Activated CD4-positive, alpha-beta memory T cell treated with anti-CD3 and anti-CD28 coated beads for 36 hours (primary cell): ENCODE results near the gene ARHGAP26. TPM values are rescaled to one million over a fixed set of nuclear protein-coding genes. Genes with fewer than 3 reads are reported as not detected.
"Not testable (repeated sequence)": the region's sequence is repeated elsewhere in the genome, so short reads cannot be mapped to it uniquely, and the experiment has no call there.

Experiments
- CTCF ChIA-PET: fragments of 350-600 bp; sonication (Branson Sonifier 250); formaldehyde crosslinking; loops from one replicate; lab custom pipeline; 2021; ENCODE audit warnings: antibody characterized with exemption, inconsistent platforms; lab: Charles Lee
- POLR2A ChIA-PET: fragments of 350-600 bp; sonication (Branson Sonifier 250); formaldehyde crosslinking; loops from one replicate; lab custom pipeline; 2021; ENCODE audit warnings: antibody characterized with exemption; lab: Charles Lee
- DNase-seq: peaks from one replicate; pipeline ENCODE4 v3.0.0-alpha.2; 2020
- H3K27ac Mint-ChIP-seq: one replicate; pipeline ENCODE4 v1.8.0; 2021; ENCODE audit warnings: mixed read lengths
- H3K27me3 Mint-ChIP-seq: one replicate; pipeline ENCODE4 v1.8.0; 2021; ENCODE audit warnings: mixed read lengths
- H3K36me3 Mint-ChIP-seq: one replicate; pipeline ENCODE4 v1.8.0; 2021; ENCODE audit warnings: mixed read lengths
- H3K4me1 Mint-ChIP-seq: one replicate; pipeline ENCODE4 v1.8.0; 2021; ENCODE audit warnings: low read depth, mixed read lengths
- H3K4me3 Mint-ChIP-seq: one replicate; pipeline ENCODE4 v1.8.0; 2021; ENCODE audit warnings: mild to moderate bottlenecking, mixed read lengths
- H3K9me3 Mint-ChIP-seq: one replicate; pipeline ENCODE4 v1.8.0; 2021; ENCODE audit warnings: mixed read lengths
- intact Hi-C: fragments of 100-400 bp; cut with micrococcal nuclease; formaldehyde crosslinking; loops from one replicate; pipeline ENCODE4 v1.15.1; 2023
- total RNA-seq, 2 experiments: library from RNA; stranded (reverse); gene quantifications; one replicate each; pipeline ENCODE4 v1.2.3, GENCODE V29; 2021

The ARHGAP26 gene
- total RNA-seq, 2 experiments from 2014 or later = 16.4 to 16.9 TPM

DNA sequence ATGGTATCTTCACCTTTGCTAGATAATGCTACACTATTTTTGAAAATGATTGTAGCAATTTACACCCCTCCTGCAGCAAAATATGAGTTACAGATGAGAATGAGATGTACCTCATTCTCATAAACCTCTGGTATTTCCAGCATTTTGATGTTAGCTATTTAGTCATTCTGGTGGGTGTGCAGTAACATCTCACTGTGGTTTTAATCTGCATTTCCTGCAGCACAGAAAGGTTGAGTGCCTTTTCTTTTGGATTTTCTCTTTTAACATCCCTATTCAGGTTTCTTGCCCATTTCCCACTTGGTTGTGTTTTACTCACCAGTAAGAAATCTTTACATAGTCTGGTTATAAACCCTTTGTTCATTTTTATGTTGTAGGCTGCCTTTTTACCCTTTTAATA, 427.1 kb downstream of the ARHGAP26 start:
- Mint-ChIP-seq H3K27me3 (no peaks in the 10 kb centered on the region), H3K27ac (peak overlapping the region; percentile 28), H3K4me3 (peak overlapping the region; percentile 14), H3K9me3 (peaks cover 11% of the 10 kb centered on the region), H3K4me1 (peaks cover 17% of the 10 kb centered on the region), H3K36me3 (peaks cover 3% of the 10 kb centered on the region)
- intact Hi-C loops = loop anchor here (1.0 kb wide), 4 partner anchors 9 to 16 kb away; no protein-coding TSS in a partner anchor
- POLR2A ChIA-PET = interaction anchor here (0.7 kb wide), 1 partner anchor 974 kb away, joined by 3 read pairs; the partner anchor contains the start of gene KCTD16
- CTCF ChIA-PET = interaction anchor here (0.6 to 2.0 kb wide), 3 partner anchors 10 to 987 kb away, joined by 3 to 6 read pairs (median 4); no protein-coding TSS in a partner anchor
- no peak for DNase-seq

DNA sequence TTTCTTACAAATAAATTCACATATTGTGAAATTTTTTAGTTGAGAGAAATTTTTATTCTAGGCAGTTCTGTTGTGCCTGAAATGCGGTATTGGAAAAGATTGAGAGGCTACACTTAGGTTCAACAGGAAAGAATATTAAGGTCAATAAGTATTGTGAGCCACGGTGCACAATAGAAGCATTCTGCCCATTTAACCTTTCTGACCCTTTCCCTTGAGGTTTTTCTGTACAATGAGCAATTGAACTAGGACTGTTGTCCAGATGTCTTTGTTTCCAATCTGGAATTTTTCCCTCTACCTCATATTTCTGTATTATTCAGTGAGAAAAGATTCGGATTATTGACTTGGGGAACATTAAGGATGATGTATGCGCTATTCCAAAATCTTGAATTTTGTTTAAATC, 428.2 kb downstream of the ARHGAP26 start:
- CTCF ChIA-PET = no interaction called here
- DNase-seq = no peak
- peaks cover 5% of the 10 kb centered on the region for H3K36me3 Mint-ChIP-seq
- no peak overlapping the region for H3K27ac Mint-ChIP-seq
- peaks cover 20% of the 10 kb centered on the region for H3K9me3 Mint-ChIP-seq
- no peaks in the 10 kb centered on the region for H3K27me3 Mint-ChIP-seq
- POLR2A ChIA-PET = no interaction called here
- no peak overlapping the region for H3K4me3 Mint-ChIP-seq
- intact Hi-C loops = no loop called here
- H3K4me1 Mint-ChIP-seq = peaks cover 17% of the 10 kb centered on the region

DNA sequence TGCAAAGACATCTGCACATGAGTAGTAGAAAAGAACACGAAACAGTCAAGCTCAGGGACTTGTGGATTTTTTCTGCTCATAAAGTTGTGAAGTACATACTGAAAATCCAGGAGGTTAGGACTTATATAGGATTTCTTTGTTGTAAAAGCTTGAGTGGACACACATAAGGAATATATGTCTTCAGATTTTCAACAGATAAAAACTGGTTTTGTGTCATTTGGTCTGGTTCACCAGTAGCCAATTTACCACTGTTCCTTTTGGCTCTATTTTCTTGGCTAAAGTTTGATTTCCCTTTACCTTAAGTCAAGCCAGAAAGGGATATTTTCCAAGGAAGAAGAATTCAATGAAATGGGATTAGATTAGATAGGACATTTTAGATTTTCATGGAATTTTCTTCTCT, 429.0 kb downstream of the ARHGAP26 start:
- Mint-ChIP-seq H3K36me3 (peaks cover 5% of the 10 kb centered on the region), H3K27me3 (no peaks in the 10 kb centered on the region), H3K27ac (no peak overlapping the region), H3K9me3 (peaks cover 20% of the 10 kb centered on the region), H3K4me1 (peaks cover 17% of the 10 kb centered on the region), H3K4me3 (no peak overlapping the region)
- POLR2A ChIA-PET = no interaction called here
- CTCF ChIA-PET = no interaction called here
- intact Hi-C loops = no loop called here
- no peak for DNase-seq

DNA sequence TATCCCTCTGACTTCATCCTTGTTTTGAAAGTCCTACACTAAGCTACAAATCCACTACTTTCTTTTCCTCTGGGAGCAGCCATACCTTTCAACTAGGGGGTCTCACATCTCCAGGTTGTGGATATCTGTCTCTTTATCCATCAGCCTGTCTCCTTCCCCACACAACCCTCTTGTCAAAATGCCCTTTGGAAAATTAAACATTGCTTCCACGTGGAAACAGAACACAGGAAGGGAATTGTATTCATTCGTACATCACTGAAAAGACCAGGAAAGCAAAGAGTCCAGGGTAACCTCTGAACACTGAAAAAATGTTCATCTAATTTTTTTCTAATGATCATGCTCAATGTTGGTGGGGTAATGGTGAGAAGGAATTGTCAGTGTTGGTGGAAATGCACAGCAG, 429.7 kb downstream of the ARHGAP26 start:
- H3K9me3 Mint-ChIP-seq = peaks cover 20% of the 10 kb centered on the region
- no peak for DNase-seq
- no peaks in the 10 kb centered on the region for H3K27me3 Mint-ChIP-seq
- no peak overlapping the region for H3K27ac Mint-ChIP-seq
- intact Hi-C loops = no loop called here
- H3K4me1 Mint-ChIP-seq = peaks cover 17% of the 10 kb centered on the region
- peaks cover 5% of the 10 kb centered on the region for H3K36me3 Mint-ChIP-seq
- H3K4me3 Mint-ChIP-seq = no peak overlapping the region
- ChIA-PET CTCF (no interaction called here), POLR2A (no interaction called here)

DNA sequence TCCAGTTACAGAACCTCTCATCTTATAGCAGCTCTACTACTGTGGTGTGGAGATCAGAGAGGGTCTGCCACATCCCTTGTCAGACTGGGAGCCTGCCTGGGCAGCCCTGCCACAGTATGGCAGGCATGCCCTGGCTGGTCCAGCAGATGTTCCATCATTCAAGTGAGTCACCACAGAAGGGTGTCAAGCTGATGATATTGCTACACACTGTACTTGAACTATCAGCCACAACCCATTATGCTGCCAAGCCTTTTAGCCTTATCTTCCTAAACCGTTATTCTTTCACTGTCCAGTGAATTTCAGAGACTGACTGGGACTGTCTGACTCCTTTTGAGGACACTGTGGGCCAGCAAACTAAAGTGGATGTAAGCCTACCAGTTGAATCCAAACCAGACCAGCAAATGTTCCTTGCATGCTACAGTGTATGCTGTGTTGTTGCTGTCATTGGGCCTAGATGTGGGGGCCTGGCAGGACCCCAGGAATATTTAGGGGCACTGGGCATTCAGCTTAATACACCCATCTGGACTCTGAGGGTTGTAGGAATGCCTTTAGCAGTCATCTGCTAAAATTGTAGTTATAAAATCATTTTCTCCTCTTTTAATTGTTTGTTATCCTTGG, 430.7 kb downstream of the ARHGAP26 start:
- Mint-ChIP-seq H3K9me3 (peaks cover 20% of the 10 kb centered on the region), H3K4me1 (peaks cover 26% of the 10 kb centered on the region), H3K27me3 (no peaks in the 10 kb centered on the region), H3K36me3 (peaks cover 5% of the 10 kb centered on the region), H3K4me3 (no peak overlapping the region), H3K27ac (no peak overlapping the region)
- POLR2A ChIA-PET = no interaction called here
- no peak for DNase-seq
- intact Hi-C loops = no loop called here
- CTCF ChIA-PET = interaction anchor here (0.7 kb wide), 1 partner anchor 13 kb away, joined by 4 read pairs; no protein-coding TSS in a partner anchor

DNA sequence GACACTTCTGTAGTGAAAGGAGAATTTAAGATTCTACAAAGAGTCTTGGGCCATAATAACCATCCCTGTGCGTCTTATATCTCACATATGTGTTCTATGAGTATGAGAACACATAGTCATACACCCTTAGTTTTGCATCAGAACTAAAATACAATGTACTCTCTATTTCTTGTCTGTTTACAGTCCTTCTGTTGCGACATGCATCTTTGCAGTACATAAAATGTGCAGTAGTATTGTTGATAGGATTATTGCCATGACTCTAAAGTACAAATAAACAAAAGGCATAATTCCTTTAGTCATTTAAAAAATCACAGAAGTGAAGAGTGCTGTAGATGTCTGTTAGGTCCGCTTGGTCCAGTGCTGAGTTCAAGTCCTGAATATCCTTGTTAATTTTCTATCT, 431.4 kb downstream of the ARHGAP26 start:
- ChIA-PET CTCF (no interaction called here), POLR2A (no interaction called here)
- Mint-ChIP-seq H3K9me3 (peaks cover 20% of the 10 kb centered on the region), H3K36me3 (peaks cover 5% of the 10 kb centered on the region), H3K4me3 (no peak overlapping the region), H3K27me3 (peaks cover 2% of the 10 kb centered on the region), H3K4me1 (peaks cover 28% of the 10 kb centered on the region), H3K27ac (no peak overlapping the region)
- intact Hi-C loops = no loop called here
- DNase-seq = no peak

DNA sequence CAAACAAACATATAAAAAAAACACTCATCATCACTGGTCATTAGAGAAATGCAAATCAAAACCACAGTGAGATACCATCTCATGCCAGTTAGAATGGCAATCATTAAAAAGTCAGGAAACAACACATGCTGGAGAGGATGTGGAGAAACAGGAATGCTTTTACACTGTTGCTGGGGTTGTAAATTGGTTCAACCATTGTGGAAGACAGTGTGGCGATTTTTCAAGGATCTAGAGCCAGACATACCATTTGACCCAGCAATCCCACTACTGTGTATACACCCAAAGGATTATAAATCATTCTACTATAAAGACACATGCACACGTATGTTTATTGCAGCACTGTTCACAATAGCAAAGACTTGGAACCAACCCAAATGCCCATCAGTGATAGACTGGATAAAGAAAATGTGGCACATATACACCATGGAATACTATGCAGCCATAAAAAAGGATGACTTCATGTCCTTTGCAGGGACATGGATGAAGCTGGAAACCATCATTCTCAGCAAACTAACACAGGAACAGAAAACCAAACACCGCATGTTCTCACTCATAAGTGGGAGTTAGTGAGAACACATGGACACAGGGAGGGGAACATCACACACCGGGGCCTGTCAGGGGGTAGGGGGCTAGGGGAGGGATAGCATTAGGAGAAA, 433.3 kb downstream of the ARHGAP26 start:
- not testable (repeated sequence) for H3K4me3 Mint-ChIP-seq

DNA sequence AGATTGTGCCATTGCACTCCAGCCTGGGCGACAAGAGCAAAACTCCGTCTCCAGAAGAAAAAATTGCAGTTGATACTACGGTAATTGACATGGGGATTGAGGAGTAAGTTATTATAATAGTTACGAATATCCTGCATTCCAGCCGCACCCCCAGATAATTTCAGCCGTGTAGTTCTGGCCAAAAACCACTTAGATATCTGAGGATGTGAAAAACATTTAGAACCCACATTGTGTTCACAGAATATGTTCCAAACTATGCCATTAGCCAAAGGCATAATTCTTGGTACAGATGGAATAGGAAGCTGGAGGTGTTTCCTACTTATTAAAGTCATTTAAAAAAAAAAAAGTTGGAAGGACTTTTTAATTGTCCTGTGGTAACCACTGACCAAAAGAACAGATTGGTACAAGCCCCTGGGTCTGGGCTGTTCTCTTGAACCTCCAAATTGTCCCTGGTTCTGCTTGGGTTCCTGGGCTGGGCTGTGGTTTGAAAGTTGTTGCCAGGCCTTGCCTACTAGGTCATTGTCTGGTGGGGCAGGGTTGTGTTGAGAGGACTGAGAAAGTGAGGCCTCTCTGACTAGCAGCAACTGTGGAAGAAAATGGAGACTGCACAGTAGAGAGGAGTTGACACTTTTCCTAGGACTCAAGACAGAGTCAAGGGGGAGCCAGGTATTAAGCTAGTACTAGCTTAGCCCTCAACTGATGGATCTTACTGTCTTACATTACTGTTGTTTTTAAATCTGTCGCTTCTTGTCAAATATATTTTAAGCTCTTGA, 434.5 kb downstream of the ARHGAP26 start:
- intact Hi-C loops = no loop called here
- Mint-ChIP-seq H3K4me1 (peaks cover 35% of the 10 kb centered on the region), H3K36me3 (peaks cover 2% of the 10 kb centered on the region), H3K4me3 (no peak overlapping the region), H3K27me3 (peaks cover 2% of the 10 kb centered on the region), H3K9me3 (peaks cover 10% of the 10 kb centered on the region), H3K27ac (no peak overlapping the region)
- ChIA-PET POLR2A (no interaction called here), CTCF (interaction anchor here (0.6 kb wide), 1 partner anchor 151 kb away, joined by 5 read pairs; no protein-coding TSS in a partner anchor)
- DNase-seq = no peak

More for the DNA sequence above, 433.3 kb downstream of the ARHGAP26 start:
- POLR2A ChIA-PET, CTCF ChIA-PET, H3K27me3 Mint-ChIP-seq, intact Hi-C loops, H3K9me3 Mint-ChIP-seq, H3K27ac Mint-ChIP-seq, DNase-seq, H3K36me3 Mint-ChIP-seq: not testable (repeated sequence)
- peaks cover 32% of the 10 kb centered on the region for H3K4me1 Mint-ChIP-seq

DNA sequence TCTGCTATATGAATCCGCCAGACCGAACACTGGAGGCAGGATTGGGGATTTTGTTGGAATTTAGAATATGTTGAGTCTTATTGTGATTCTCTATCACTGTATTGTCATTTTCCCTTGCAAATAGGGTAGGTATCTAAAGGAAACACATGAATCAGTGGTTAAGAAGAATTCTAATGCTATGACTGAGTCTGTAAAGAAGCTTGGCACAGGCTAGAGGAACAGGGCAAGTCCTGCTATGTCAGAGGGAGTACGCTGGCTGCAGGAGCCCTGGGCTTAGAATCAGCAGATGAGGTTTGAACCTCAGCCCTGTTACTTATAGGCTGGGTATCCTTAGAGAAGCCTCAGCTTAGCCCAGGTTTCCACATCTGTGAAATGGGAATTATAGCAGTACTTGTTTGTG, 435.2 kb downstream of the ARHGAP26 start:
- H3K36me3 Mint-ChIP-seq = peaks cover 2% of the 10 kb centered on the region
- DNase-seq = no peak
- no peak overlapping the region for H3K4me3 Mint-ChIP-seq
- H3K9me3 Mint-ChIP-seq = peaks cover 10% of the 10 kb centered on the region
- CTCF ChIA-PET = interaction anchor here (1.4 kb wide), 1 partner anchor 284 kb away, joined by 3 read pairs; no protein-coding TSS in a partner anchor
- POLR2A ChIA-PET = interaction anchor here (1.4 kb wide), 1 partner anchor 23 kb away, joined by 3 read pairs; no protein-coding TSS in a partner anchor
- intact Hi-C loops = no loop called here
- H3K4me1 Mint-ChIP-seq = peaks cover 35% of the 10 kb centered on the region
- peaks cover 2% of the 10 kb centered on the region for H3K27me3 Mint-ChIP-seq
- H3K27ac Mint-ChIP-seq = no peak overlapping the region

DNA sequence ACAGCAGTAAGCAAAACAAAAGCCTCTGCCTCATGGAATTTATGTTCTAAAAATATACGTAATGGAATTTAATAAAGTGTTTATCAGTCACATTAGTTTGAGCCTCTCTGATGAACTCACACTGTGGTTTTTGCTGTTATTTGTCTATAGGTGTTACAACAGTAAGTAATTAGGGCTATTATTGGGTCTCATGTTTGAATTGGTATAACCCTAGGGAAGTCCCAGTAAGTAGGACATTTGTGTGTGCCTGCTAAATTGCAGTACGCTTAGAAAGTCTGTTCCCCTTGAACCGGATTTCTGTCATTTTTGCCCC, 435.7 kb downstream of the ARHGAP26 start:
- Mint-ChIP-seq H3K27me3 (peaks cover 2% of the 10 kb centered on the region), H3K4me1 (peaks cover 35% of the 10 kb centered on the region), H3K4me3 (no peak overlapping the region), H3K9me3 (peaks cover 10% of the 10 kb centered on the region), H3K36me3 (peaks cover 2% of the 10 kb centered on the region), H3K27ac (peak overlapping the region; percentile 73)
- no peak for DNase-seq
- ChIA-PET POLR2A (interaction anchor here (1.0 to 1.4 kb wide), 3 partner anchors 11 to 197 kb away, joined by 3 to 5 read pairs (median 3); no protein-coding TSS in a partner anchor), CTCF (interaction anchor here (1.4 kb wide), 1 partner anchor 285 kb away, joined by 3 read pairs; no protein-coding TSS in a partner anchor)
- intact Hi-C loops = loop anchor here (1.0 to 2.0 kb wide), 6 partner anchors 9 to 150 kb away; no protein-coding TSS in a partner anchor

DNA sequence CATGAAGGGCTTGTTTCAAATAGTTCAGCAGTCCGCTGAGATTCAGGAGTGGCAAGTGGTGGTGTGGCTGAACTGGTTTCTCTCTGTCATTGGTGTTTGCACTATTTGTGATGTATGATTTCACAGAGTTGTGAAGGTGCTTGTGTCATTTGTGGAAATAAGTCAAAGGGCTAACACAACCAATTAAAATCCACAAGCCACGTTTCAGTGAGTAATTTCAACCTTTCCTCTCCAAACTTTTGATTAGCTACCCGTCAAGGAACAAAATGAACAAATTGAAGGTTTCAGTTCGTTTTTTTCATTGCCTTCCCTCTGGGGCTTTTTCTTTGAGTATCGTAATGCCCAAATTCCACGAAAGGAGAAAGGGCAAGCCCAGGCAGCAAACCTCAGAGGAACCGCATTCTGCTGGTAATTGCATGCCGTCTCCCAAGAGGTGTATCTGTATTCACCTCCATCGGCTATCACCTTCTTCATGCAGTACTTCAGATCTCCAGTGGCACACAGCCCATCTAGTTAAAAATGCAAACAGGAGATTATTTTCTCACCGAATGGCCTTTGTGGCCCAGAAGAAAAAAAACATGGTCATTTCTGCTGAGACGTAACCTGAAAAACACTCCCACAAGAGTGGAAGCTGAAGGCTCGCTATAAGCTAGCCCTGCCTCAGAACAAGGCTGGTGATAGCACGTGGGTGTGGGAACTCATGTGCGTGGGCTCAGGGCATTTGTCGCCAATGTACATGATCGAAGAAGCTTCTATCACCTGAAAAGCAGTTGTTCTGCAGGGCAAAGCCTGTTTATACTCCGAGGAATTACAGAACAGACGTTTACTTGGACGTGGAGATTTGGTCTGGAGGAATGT, 436.2 kb downstream of the ARHGAP26 start:
- intact Hi-C loops = loop anchor here (1.0 to 2.0 kb wide), 6 partner anchors 9 to 150 kb away; no protein-coding TSS in a partner anchor
- DNase-seq = peak; percentile 65
- CTCF ChIA-PET = interaction anchor here (0.7 to 1.4 kb wide), 3 partner anchors 167 to 285 kb away, joined by 3 to 4 read pairs (median 3); partner anchors contain the start of gene NR3C1
- peak overlapping the region; percentile 5 for H3K4me3 Mint-ChIP-seq
- peaks cover 10% of the 10 kb centered on the region for H3K9me3 Mint-ChIP-seq
- peaks cover 35% of the 10 kb centered on the region for H3K4me1 Mint-ChIP-seq
- POLR2A ChIA-PET = interaction anchor here (0.6 to 1.7 kb wide), 6 partner anchors 11 to 197 kb away, joined by 3 to 5 read pairs (median 3); partner anchors contain the start of gene NR3C1
- peak overlapping the region; percentile 73 for H3K27ac Mint-ChIP-seq
- H3K36me3 Mint-ChIP-seq = peaks cover 2% of the 10 kb centered on the region
- peaks cover 2% of the 10 kb centered on the region for H3K27me3 Mint-ChIP-seq
